Mesodermal cell (in vitro differentiated cells): ENCODE measurements around the gene TANC1.
"Not testable (repeated sequence)": the region's sequence is repeated elsewhere in the genome, so short reads cannot be mapped to it uniquely, and the experiment has no call there.

Source experiments
- H3K27ac ChIP-seq: 2 replicates; pipeline ENCODE4 v1.7.0; 2013; ENCODE audit warnings: mild to moderate bottlenecking, low read depth, low read length, moderate library complexity; ENCODE audit not compliant: severe bottlenecking
- H3K36me3 ChIP-seq: 2 replicates; pipeline ENCODE4 v1.7.1; 2013; ENCODE audit warnings: mild to moderate bottlenecking, low read length, moderate library complexity; ENCODE audit not compliant: control insufficient read depth, insufficient read depth
- H3K4me1 ChIP-seq: one replicate; pipeline ENCODE4 v1.7.1; 2013; ENCODE audit warnings: mild to moderate bottlenecking, low read length; ENCODE audit not compliant: insufficient read depth, control insufficient read depth, poor library complexity, severe bottlenecking
- H3K4me3 ChIP-seq: 2 replicates; pipeline ENCODE4 v1.7.0; 2013; ENCODE audit warnings: low read length, control low read depth, mild to moderate bottlenecking; ENCODE audit not compliant: insufficient read depth, poor library complexity, severe bottlenecking; ENCODE audit errors: extremely low read depth
- H3K9me3 ChIP-seq: 2 replicates; pipeline ENCODE4 v1.7.1; 2013; ENCODE audit warnings: mild to moderate bottlenecking, low read length, moderate library complexity; ENCODE audit not compliant: control insufficient read depth
- WGBS, 2 experiments: methylation state at CpG; one replicate each; pipeline ENCODE4 v1.1.5; 2013; ENCODE audit warnings: missing lambda C conversion rate in 2 of 2; ENCODE audit not compliant: insufficient coverage in 2 of 2; 5-methylcytosine and 5-hydroxymethylcytosine counted together

TANC1 gene

GRCh38 chr2:159022019-159022418, 53.6 kb downstream of the TANC1 start:
- Histone ChIP-seq H3K36me3 (peaks cover 28% of the 10 kb centered on the region), H3K4me3 (no peak overlapping the region), H3K9me3 (no peaks in the 10 kb centered on the region), H3K27ac (no peak overlapping the region), H3K4me1 (peaks cover 31% of the 10 kb centered on the region)
- 96 to 100% methylated on average over 3 of the region's 5 CpGs for WGBS, 2 experiments

DNA sequence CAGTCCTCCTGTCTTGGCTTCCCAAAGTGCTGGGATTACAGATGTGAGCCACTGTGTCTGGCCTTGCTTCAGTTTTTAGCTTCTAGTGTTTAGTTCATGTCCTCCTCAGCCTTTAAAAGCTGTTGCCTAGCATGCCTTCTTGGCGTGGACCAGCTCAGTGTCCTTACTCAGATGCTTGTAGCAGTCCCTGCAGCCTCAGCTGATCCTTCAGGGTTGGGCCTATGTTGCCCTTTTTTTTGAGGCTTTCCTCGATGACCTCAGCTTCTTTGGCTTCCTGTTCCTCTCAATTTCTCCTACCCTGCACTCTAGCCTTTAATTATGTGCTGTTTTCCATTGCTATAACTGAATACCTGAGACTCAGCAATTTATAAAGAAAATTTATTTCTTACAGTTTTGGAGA, 57.7 kb downstream of the TANC1 start:
- Histone ChIP-seq H3K9me3 (no peaks in the 10 kb centered on the region), H3K27ac (no peak overlapping the region), H3K36me3 (peaks cover 27% of the 10 kb centered on the region), H3K4me1 (peaks cover 38% of the 10 kb centered on the region), H3K4me3 (no peak overlapping the region)
- 88 to 94% methylated on average over 2 of the region's 2 CpGs for WGBS, 2 experiments

DNA sequence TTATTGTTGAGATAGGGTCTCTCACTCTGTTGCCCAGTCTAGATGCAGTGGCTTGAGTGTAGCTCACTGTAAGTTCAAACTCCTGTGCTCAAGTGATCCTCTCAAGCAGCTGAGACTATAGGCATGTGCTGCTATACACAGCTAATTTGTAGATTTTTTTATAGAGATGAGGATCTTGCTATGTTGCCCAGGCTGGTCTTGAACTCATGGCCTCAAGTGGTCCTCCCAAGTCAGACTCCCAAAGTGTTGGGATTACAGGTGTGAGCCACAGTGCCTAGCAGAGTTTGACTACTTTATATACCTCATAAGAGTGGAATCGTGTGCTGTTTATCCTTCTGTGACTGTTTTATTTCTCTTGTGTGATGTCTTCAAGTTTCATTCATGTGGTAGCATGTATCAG, 60.3 kb downstream of the TANC1 start:
- Histone ChIP-seq H3K36me3 (peaks cover 27% of the 10 kb centered on the region), H3K4me1 (peaks cover 48% of the 10 kb centered on the region), H3K4me3 (no peak overlapping the region), H3K27ac (no peak overlapping the region), H3K9me3 (no peaks in the 10 kb centered on the region)
- no CpG with 5 or more reads among the region's 1 CpG for WGBS, 2 experiments

DNA sequence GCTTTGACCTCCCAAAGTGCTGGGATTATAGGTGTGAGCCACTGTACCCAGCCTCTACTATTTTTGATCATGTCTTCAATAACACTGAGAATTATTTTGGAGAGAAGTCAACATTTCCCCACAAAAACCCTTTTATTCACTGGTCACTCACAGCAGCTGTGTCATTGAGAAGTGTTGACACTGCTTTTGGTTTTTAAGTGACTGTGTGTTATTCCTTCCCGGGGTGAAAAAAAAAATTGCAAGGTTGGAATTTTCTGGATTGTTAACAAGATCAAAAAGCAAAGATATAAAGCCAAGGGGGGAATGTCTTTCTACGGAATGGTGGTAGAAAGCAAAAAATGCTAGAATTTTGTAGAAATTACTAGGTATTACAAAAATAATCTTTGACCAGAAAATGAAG, 61.5 kb downstream of the TANC1 start:
- Histone ChIP-seq H3K27ac (peak overlapping the region; percentile 98), H3K4me3 (no peak overlapping the region), H3K9me3 (no peaks in the 10 kb centered on the region), H3K36me3 (peaks cover 34% of the 10 kb centered on the region), H3K4me1 (peaks cover 49% of the 10 kb centered on the region)
- WGBS, 2 experiments, result 64 to 78% methylated on average over 1 of the region's 2 CpGs

DNA sequence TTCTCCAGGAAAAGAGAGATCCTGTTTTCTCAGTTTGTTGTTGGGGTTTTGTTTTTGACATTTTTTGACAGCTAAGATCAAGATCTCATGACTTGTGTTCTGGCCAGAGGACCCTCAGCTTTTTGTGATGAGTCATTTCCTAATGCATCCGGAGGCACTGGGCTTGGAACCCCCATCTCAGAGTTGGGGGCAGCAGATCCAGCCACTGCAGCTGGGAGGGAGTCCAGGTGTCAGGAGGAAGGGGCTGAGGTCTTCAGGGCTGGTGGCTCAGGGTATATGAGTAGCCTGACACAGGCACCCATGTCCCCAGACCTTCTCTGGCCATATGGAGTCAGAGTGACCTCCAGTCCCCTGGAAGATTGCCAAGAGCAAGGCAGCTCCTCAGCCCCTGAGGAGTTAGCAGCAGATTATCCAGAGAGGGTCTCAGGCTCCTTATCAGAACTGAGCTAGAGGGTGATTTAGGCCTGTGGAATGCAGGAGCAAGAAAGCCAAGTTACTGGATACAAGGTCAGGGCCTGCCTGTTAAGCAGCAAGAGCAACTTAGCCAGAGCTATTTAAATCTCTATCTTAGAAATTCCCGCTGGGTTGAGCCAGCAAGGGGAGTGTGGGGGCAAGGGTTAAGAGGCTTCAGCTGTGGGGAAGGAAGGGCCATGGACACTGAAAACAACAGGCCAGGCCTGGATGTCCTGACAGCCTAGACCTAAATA, 62.4 kb downstream of the TANC1 start:
- Histone ChIP-seq H3K4me3 (peak overlapping the region; percentile 11), H3K4me1 (peaks cover 54% of the 10 kb centered on the region), H3K27ac (peak overlapping the region; percentile 98), H3K36me3 (peaks cover 34% of the 10 kb centered on the region), H3K9me3 (no peaks in the 10 kb centered on the region)
- 0% methylated on average over 2 of the region's 2 CpGs for WGBS, 2 experiments

- 89 to 100% methylated on average over 1 to 3 of the region's 3 CpGs for WGBS, 2 experiments
- H3K27ac ChIP-seq, result peak overlapping the region; percentile 98
- H3K4me1 ChIP-seq, result peaks cover 46% of the 10 kb centered on the region
- H3K36me3 ChIP-seq, result peaks cover 26% of the 10 kb centered on the region
- no peaks in the 10 kb centered on the region for H3K9me3 ChIP-seq
- H3K4me3 ChIP-seq, result no peak overlapping the region
Measured at GRCh38 chr2:159032146-159032545, 63.7 kb downstream of the TANC1 start.

DNA sequence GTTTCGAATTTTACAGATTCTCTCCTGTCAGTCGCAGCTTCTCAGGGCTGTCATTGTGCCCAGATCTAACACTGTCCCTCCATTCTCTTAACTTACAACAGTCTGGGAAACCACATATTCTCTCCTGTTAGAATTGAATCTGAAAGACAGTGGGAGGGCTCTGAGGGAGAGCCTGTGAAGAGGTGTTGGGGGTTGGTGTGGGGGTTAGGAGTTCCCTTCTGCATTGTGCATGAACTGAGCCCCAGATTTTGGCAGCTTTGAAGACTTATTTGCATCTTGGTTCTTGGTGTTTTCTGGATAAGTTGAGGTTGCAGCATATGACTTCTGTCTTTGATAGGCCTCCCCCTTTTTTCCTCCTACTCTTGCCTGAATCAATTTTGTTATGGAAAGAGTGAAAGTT, 64.1 kb downstream of the TANC1 start:
- 60% methylated on average over 1 of the region's 2 CpGs; no CpG with 5 or more reads in 1 of the 2 experiments for WGBS, 2 experiments

DNA sequence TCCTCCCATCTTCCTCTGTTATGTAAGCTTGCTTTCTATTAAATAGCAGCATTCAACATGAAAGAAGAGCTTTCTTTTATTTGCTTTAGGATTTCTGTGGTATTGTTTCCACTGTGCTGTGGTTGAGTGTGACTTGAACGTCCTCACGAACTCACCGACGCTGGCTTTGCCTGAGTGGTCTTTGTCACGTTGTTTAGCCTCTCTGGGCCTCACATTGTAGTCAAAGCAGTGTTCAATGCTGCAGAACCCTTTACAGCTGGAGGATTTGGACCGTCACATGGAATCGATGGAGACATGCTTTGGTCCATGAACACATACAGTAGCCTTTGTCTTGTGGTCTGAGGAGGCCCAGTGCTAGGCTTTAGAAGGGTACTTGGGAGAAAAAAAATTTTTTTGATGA, 66.3 kb downstream of the TANC1 start:
- 83 to 94% methylated on average over 7 of the region's 7 CpGs for WGBS, 2 experiments
- no peak overlapping the region for H3K27ac ChIP-seq
- peaks cover 41% of the 10 kb centered on the region for H3K4me1 ChIP-seq
- no peak overlapping the region for H3K4me3 ChIP-seq
- peaks cover 15% of the 10 kb centered on the region for H3K36me3 ChIP-seq
- H3K9me3 ChIP-seq, result no peaks in the 10 kb centered on the region

More for the DNA sequence above, 64.1 kb downstream of the TANC1 start:
- H3K4me3 ChIP-seq, result no peak overlapping the region
- no peak overlapping the region for H3K27ac ChIP-seq
- peaks cover 46% of the 10 kb centered on the region for H3K4me1 ChIP-seq
- peaks cover 22% of the 10 kb centered on the region for H3K36me3 ChIP-seq
- H3K9me3 ChIP-seq, result no peaks in the 10 kb centered on the region

DNA sequence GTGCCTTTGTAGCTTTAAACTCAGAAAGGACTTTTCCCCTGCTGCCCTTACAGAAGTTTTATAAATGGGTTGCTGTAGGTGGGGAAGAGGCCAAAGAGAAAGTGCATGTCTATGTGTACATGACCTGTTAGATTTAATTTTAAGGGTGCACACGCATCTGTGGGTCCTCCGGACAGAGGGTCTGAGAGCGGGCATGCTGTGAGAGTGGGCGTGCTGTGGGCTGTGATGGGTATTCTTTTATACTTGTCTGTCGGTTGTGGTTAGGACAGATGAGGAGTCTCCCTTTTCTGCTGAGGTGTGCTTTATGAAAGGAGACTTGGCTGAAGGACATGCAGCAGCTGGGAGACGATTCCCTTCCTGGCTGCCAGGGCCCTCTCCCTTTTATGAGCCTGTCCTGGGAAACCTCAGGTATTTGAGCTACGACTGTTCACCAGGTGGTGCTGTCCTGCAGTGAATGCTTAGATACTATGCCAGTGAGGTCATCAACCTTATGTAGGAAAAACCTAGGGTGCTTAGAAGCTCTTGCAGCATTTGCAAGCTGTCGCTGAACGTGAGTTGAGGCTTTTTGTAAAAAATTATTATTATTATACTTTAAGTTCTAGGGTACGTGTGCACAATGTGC, 67.5 kb downstream of the TANC1 start:
- peaks cover 16% of the 10 kb centered on the region for H3K36me3 ChIP-seq

DNA sequence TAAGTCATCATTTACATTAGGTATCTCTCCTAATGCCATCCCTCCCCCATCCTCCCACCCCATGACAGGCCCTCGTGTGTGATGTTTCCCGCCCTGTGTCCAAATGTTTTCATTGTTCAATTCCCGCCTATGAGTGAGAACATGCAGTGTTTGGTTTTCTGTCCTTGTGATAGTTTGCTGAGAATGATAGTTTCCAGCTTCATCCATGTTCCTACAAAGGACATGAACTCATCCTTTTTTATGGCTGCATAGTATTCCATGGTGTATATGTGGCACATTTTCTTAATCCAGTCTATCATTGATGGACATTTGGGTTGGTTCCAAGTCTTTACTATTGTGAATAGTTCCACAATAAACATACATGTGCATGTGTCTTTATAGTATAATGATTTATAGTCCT, 68.0 kb downstream of the TANC1 start:
- no CpG with 5 or more reads among the region's 3 CpGs for WGBS, 2 experiments

More for the DNA sequence above, 67.5 kb downstream of the TANC1 start:
- 79 to 88% methylated on average over 6 to 7 of the region's 10 CpGs for WGBS, 2 experiments
- Histone ChIP-seq H3K27ac (peak overlapping the region; percentile 45), H3K4me3 (no peak overlapping the region), H3K9me3 (peaks cover 2% of the 10 kb centered on the region), H3K4me1 (peaks cover 38% of the 10 kb centered on the region)

GRCh38 chr2:159041328-159041727, 72.9 kb downstream of the TANC1 start:
- WGBS, 2 experiments, result 90 to 99% methylated on average over 9 to 11 of the region's 11 CpGs
- not testable (repeated sequence) for H3K4me1 ChIP-seq, H3K27ac ChIP-seq, H3K4me3 ChIP-seq
- H3K9me3 ChIP-seq, result peaks cover 10% of the 10 kb centered on the region
- H3K36me3 ChIP-seq, result peaks cover 26% of the 10 kb centered on the region

More for the DNA sequence above, 68.0 kb downstream of the TANC1 start:
- H3K4me3 ChIP-seq, H3K27ac ChIP-seq, H3K9me3 ChIP-seq: not testable (repeated sequence)
- Histone ChIP-seq H3K36me3 (peaks cover 21% of the 10 kb centered on the region), H3K4me1 (peaks cover 37% of the 10 kb centered on the region)
